OCI-LY3 (cell line): ENCODE measurements around the gene ITGB8.

Source experiments
- EZH2phosphoT487 ChIP-seq: fragments of 200-600 bp; shearing (Covaris generic); IDR thresholded peaks from 2 replicates; pipeline ENCODE4 v1.6.1; 2018; ENCODE audit warnings: antibody characterized with exemption, mixed run types, low read depth
- TF ChIP-seq, protein P1 (sequence below): fragments of 200-600, 300-600 bp; sonication (generic); IDR thresholded peaks from 2 replicates; pipeline ENCODE4 v1.5.1; 2014; ENCODE audit warnings: antibody characterized with exemption, low read length, low read depth

- TF ChIP-seq, protein P1, sequence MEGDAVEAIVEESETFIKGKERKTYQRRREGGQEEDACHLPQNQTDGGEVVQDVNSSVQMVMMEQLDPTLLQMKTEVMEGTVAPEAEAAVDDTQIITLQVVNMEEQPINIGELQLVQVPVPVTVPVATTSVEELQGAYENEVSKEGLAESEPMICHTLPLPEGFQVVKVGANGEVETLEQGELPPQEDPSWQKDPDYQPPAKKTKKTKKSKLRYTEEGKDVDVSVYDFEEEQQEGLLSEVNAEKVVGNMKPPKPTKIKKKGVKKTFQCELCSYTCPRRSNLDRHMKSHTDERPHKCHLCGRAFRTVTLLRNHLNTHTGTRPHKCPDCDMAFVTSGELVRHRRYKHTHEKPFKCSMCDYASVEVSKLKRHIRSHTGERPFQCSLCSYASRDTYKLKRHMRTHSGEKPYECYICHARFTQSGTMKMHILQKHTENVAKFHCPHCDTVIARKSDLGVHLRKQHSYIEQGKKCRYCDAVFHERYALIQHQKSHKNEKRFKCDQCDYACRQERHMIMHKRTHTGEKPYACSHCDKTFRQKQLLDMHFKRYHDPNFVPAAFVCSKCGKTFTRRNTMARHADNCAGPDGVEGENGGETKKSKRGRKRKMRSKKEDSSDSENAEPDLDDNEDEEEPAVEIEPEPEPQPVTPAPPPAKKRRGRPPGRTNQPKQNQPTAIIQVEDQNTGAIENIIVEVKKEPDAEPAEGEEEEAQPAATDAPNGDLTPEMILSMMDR: no peak
- TF ChIP-seq EZH2phosphoT487: no peak
Measured at GRCh38 chr7:20459419-20459818, 128.7 kb downstream of the ITGB8 start.
